Midbrain (tissue), 1 donor: ENCODE results near the gene PROZ.
A peak's percentile ranks its signal among the peaks of the same experiment; 100 is the strongest.

Source experiments
- DNase-seq: peaks from one replicate; lab custom pipeline; 2025; lab: John Stamatoyannopoulos, UW

Gene PROZ

DNA sequence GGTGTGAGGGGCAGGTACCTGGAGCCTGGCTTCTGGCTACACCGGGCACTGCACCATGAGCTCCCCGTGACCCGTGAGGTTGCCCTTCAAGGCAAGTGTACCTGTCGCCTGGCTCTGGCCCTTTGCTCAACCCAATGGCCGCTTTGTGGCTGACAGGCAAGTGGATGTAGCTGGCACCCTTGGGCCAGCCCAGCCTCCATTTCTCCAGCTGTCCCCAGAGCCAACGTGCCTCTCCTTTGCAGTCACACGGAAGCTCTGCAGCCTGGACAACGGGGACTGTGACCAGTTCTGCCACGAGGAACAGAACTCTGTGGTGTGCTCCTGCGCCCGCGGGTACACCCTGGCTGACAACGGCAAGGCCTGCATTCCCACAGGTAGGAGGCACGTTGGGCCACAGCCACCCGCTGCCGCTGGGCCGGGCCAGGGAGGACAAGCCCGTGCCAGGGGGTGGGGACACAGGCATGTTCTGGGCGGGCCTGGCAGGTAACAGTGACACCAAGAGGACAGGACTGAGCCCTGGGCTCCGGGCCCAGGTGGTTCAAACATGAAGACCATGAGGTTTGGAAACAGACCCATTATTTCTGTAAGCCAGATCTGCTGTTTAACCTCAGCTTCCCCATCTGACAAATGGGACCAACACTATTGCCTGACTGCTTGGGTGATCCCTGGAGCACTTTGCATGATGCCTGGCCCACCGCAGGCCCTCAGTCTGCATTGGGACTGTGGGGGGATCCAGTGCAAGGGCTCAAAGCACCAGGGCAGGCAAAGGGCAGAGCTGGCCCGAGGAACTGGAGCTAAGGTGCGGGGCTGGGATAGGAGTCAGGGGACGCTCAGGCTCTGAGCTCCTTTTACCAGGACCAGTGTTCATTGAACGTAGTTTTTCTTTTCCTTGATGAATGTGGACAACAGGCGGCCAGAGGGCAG, 17.5 kb upstream of the PROZ start:
- no peak for DNase-seq

DNA sequence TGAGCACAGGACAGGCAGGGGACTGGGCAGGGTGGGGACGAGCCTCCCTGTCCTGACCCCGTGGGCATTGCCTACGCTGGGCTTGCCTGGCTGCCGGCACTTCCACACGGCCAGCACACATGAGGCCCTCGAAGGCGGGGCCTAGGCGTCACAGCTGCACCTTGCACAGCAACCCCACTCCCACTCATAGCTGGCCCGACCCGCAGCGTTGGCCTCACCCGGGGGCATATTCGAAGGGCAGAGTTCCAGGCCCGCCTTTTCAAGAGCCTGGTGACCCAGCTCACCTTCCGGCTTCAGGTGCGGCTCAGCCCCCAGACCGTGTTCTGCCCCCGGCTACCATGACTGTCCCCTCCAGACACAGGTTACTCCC, 16.9 kb upstream of the PROZ start:
- no peak for DNase-seq

DNA sequence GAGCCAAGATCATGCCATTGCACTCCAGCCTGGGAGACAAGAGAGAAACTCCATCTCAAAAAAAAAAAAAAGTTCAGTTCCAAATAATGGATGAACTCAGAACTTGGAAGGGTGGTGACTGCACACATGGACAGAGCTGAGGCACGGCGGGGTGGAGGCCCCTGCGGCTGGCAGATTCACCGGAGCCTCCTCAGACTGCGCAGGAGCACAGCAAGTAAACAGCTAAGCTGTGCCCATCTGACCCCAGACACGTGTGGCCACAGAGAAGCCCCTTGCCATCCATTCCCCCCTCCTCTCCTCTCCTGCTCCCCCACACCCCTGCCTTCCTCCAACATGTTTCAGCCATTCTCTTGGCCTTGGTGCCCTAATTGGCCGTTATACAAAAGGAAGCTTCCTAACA, 15.6 kb upstream of the PROZ start:
- DNase-seq, result no peak

- no peak for DNase-seq
Measured at GRCh38 chr13:113143466-113144254, 14.8 kb upstream of the PROZ start.

DNA sequence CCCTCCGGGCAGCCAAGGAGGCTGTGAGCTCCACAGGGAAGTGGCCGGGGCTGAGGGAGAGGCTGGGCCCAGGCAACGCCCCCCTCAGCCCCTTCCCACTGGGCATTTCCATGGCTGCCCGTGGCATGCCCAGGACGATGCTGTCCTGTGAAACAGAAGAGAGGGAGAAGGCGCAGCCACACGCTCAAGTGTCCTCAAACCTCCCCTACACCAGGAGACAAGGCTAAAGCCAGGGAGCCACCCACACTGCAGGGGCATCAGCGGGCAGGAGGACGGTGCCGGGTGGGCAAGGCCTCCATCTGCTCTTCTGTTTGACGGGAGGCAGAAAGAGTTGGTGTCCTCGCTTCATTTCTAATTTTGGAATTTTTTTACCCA, 14.2 kb upstream of the PROZ start:
- no peak for DNase-seq

GRCh38 chr13:113145496-113145895, 13.0 kb upstream of the PROZ start:
- no peak for DNase-seq

GRCh38 chr13:113145911-113146598, 12.4 kb upstream of the PROZ start:
- no peak for DNase-seq

DNA sequence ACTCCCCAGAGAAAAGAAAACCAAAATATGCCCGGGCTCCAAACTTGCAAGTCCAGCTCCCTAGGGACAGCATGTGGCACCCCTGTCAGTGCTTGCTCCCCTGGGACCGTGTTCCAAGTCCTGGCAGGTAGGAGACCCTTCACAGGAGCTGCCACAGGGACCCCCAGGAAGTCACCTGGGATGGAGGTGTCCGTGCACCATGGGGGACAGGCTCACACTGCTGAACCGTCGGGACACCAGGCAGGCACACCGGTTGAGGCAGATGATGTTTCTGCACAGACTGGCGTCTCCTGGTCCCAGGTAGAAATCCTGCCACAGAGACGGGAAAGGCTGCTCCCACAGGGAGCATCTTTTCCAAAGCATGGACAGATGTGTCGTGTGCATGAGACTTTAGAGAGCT, 11.7 kb upstream of the PROZ start:
- no peak for DNase-seq

GRCh38 chr13:113147206-113147605, 11.2 kb upstream of the PROZ start:
- no peak for DNase-seq

DNA sequence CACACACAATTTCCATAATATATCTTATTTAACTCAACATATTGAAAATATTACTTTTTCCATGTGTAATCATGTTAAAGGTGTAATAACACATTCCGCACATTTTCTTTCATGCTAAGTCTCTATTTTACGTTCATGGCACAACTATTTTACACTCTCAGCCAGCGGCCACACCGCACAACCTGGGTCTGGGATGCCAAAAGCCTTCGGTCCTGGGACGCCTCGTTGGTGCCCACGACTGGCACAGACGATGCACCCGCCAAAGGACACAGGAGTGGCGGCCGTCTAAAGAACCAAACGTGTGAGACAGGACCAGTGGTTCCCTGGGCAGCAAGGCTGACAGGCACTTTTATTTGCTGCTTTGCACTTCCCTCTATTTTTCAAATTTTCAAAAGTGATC, 10.0 kb upstream of the PROZ start:
- DNase-seq, result no peak

- no peak for DNase-seq
Measured at GRCh38 chr13:113148940-113149503, 9.4 kb upstream of the PROZ start.

DNA sequence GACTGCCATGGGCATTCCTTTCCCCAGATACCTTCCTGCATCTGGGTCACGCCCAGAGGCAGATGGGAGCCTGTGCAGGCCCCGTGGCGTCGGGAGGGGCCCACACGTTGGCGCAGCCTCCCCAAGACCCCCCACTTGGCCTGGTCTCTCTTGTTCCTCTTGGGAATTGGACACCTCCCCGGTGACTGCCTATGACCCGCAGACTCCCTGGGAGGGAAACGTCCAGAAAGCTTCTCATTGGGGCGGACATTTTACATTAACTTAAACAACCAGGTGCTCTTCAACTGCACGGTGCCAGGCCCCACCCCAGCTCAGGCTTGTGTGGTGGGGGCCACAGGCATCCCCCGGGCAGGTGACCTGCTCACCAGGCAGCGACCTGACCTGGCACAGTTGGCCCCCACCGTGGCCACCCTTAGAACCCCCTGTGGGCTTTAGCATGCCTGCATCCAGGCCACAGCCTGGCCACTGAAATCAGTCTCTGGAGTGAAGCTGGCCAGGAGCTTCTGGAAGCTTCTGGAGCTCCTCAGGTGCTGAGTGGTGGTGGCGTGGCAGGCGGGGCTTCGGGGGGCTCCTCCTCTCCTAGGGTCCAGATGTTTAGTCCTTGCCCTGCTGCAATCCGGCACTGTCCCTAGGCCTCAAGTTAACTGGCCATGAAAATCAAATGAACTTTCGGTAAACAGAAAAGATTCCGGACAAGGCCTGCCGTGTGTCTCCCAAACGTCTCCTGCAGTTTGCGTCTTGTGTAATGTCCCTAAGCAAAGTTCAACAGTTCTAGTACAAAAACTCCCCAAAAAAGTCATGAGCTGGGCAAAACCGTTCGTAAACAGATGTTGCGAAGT, 8.5 kb upstream of the PROZ start:
- DNase-seq, result no peak

GRCh38 chr13:113150550-113151365, 7.7 kb upstream of the PROZ start:
- DNase-seq, result no peak

DNA sequence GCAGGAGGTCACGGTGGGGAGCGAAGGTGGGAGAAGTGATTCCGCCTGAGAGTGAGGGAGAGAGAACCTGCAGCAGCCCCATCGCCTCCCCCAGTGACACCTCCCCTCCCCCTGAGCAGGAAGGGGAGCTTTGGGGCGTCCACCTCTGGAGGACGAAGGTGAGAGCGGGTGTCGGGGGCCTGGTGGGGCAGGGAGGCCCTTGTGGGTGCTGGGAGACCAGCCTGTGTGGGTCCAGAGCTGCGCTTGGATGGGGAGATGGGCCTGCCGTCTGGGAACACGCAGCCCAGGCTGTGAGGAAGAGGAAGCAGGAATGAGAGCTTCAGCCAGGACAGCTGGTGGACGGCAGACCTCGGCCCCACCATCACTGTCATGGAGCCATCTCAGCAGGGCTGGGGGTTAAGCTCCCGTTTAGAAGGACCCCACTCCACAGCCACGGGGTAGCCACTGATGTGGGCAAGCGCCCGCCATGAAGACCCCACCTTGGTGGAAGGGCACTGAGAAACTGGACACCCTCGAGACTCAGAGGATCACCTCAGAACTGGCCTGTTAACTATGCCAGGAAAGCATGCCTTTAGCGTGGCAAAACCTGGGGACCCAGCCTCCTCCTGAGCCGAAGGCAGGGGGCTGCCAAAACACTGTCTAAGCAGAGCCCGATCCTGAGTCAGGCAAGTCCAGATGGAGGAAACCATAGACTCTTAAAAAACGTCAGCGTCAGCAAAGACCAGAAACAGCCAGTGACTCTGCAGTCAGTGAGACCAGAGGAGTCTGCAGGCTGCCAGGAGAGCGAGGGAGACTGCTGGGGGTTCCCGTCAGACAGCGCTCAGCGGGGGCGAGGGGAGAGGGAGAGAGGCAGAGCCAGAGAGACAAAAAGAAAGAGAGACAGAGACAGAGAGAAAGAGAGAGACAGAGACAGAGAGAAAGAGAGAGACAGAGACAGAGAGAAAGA, 6.4 kb upstream of the PROZ start:
- DNase-seq, result peak; percentile 5

DNA sequence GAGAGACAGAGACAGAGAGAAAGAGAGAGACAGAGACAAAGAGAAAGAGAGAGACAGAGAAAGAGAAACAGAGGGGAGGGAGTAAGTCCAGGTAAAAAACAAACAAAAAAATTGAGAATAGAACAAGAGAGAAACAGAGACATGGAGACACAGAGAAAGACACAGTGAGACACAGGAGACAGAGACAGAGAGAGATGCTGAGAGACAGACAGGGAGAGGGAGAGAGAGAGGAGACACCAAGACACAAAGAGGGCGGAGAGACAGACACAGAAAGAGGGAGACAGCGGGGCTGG, 5.8 kb upstream of the PROZ start:
- DNase-seq, result no peak

GRCh38 chr13:113152984-113153809, 5.3 kb upstream of the PROZ start:
- DNase-seq, result no peak

DNA sequence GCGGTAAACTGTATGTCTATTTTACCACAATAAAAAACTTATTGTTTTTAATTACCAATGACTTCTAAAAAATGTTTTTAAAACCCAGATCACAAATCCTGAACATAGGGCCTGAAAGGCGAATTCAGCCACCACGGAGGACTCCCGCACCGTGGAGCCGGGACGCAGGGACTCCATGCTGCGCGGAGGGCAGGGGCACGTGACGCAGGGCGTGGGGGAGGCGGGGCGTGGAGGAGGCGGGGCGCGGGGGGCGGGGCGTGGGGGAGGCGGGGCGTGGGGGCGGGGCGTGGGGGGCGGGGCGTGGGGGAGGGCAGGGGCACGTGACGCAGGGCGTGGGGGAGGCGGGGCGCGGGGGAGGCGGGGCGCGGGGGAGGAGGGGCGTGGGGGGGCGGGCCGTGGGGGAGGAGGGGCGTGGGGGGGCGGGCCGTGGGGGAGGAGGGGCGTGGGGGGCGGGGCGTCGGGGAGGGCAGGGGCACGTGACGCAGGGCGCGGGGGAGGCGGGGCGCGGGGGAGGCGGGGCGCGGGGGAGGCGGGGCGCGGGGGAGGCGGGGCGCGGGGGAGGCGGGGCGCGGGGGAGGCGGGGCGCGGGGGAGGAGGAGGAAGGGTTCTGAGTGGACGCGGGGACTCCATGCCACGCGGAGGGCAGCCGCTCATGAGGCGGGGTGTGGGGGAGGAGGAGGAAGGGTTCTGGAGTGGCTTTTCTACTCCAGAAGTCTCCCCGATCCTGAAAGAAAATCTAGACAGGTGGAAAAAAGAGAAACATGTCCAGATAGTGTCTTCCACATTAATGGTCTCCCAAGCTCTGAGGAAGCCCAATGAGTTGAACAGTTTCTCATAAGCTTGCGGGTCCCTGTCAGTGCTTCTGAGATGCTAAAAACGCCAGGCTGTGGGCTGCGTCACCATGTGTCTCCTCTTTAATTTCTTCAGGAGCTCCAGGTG, 4.4 kb upstream of the PROZ start:
- peak; percentile 82 for DNase-seq

DNA sequence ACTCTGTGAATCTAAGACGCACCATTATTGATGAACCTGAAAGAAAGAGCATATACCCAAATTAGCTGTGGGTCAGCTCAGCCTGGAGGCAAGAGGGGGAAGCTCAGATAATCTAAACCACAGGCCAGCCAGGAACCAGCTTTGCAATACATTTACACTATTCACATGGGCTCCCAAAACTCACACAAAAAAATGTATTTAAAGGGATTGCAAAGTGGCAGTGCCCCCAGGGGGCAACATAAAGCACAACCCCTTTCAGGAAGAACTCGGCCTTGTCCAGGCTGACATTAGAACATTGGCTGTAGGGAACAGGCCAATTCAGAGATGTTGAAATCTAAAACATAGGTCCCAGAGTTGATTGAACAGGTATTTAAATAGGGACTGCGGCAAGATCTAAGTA, 3.2 kb upstream of the PROZ start:
- DNase-seq, result no peak
